SK-N-SH (cell line): Measurements from ENCODE around the gene PARP15. TPM values are rescaled to one million over a fixed set of nuclear protein-coding genes. Genes with fewer than 3 reads are reported as not detected.
A peak's percentile ranks its signal among the peaks of the same experiment; 100 is the strongest.
"Not testable (repeated sequence)": the region's sequence is repeated elsewhere in the genome, so short reads cannot be mapped to it uniquely, and the experiment has no call there.

Experiments used
- CTCF ChIA-PET: fragments of 300-600, 350-600 bp; formaldehyde crosslinking; extraction: SDS; loops from one replicate; lab custom pipeline; 2021; lab: Yijun Ruan, JAX
- POLR2A ChIA-PET: fragments of 350-600 bp; sonication (Branson Sonifier 250); formaldehyde crosslinking; extraction: SDS; loops from one replicate; lab custom pipeline; 2020; ENCODE audit warnings: antibody characterized with exemption, inconsistent platforms; lab: Yijun Ruan, JAX
- DNase-seq: peaks from one replicate; pipeline ENCODE4 v3.0.0; 2012
- H2AFZ ChIP-seq: fragments of 200-600 bp; sonication (generic); 2 replicates; pipeline ENCODE4 v1.8.1; 2016; ENCODE audit warnings: antibody characterized with exemption, mild to moderate bottlenecking, low read depth
- H3F3A ChIP-seq: fragments of 200-600 bp; sonication (generic); replicated peaks from 2 replicates; pipeline ENCODE3; 2016; ENCODE audit warnings: antibody characterized with exemption, mild to moderate bottlenecking; ENCODE audit not compliant: insufficient read depth
- H3K27ac ChIP-seq, 2 experiments: fragments of 200-500 bp in 1 of 2; fragments of 200-600 bp in 1 of 2; sonication (Bioruptor generic) in 1 of 2; sonication (generic), shearing (Covaris generic) in 1 of 2; 2 replicates each; pipeline versions ENCODE4 v1.5.1 to v1.6.1; 2014 to 2016; ENCODE audit warnings: low read depth in 2 of 2, inconsistent platforms in 1 of 2, low read length in 1 of 2, mild to moderate bottlenecking in 1 of 2, mixed read lengths in 1 of 2
- H3K27me3 ChIP-seq: fragments of 200-600 bp; sonication (generic), shearing (Covaris generic); 2 replicates; pipeline ENCODE4 v1.6.1; 2016; ENCODE audit warnings: mixed run types; ENCODE audit not compliant: insufficient read depth
- H3K36me3 ChIP-seq, 2 experiments: fragments of 200-500 bp in 1 of 2; fragments of 200-600 bp in 1 of 2; sonication (Bioruptor generic) in 1 of 2; sonication (generic) in 1 of 2; replicated peaks in 1 of 2; 2 replicates each; pipeline versions ENCODE3 to v1.5.1; 2014 to 2016; ENCODE audit warnings: low read length in 1 of 2, mild to moderate bottlenecking in 1 of 2; ENCODE audit not compliant: insufficient read depth in 2 of 2, control insufficient read depth in 1 of 2
- H3K4me1 ChIP-seq, 2 experiments: fragments of 200-500 bp in 1 of 2; fragments of 200-600 bp in 1 of 2; sonication (Bioruptor generic) in 1 of 2; sonication (generic), shearing (Covaris generic) in 1 of 2; 2 replicates each; pipeline versions ENCODE4 v1.5.1 to v1.6.1; 2014 to 2016; ENCODE audit warnings: low read depth in 1 of 2, low read length in 1 of 2, mixed run types in 1 of 2; ENCODE audit not compliant: insufficient read depth in 2 of 2, control insufficient read depth in 1 of 2
- H3K4me2 ChIP-seq: fragments of 200-600 bp; sonication (generic), shearing (Covaris generic); 2 replicates; pipeline ENCODE4 v1.6.1; 2017; ENCODE audit warnings: mixed run types
- H3K4me3 ChIP-seq, 2 experiments: fragments of 200-500 bp in 1 of 2; fragments of 200-600 bp in 1 of 2; sonication (Bioruptor generic) in 1 of 2; sonication (generic), shearing (Covaris generic) in 1 of 2; 2 replicates each; pipeline versions ENCODE4 v1.5.1 to v1.8.1; 2014 to 2016; ENCODE audit warnings: low read depth in 2 of 2, inconsistent platforms in 1 of 2, low read length in 1 of 2, mild to moderate bottlenecking in 1 of 2, mixed read lengths in 1 of 2, moderate library complexity in 1 of 2
- H3K79me2 ChIP-seq: fragments of 200-600 bp; sonication (generic); 2 replicates; pipeline ENCODE4 v1.8.1; 2017; ENCODE audit warnings: mild to moderate bottlenecking; ENCODE audit not compliant: insufficient read depth
- H3K9ac ChIP-seq: fragments of 200-600 bp; sonication (generic); 2 replicates; pipeline ENCODE4 v1.6.1; 2017; ENCODE audit warnings: mixed run types
- H3K9me2 ChIP-seq: fragments of 200-600 bp; sonication (generic); 2 replicates; pipeline ENCODE4 v1.6.1; 2017; ENCODE audit warnings: mixed run types
- H3K9me3 ChIP-seq: fragments of 200-600 bp; sonication (generic); 2 replicates; pipeline ENCODE4 v1.6.1; 2017; ENCODE audit warnings: mixed run types, mild to moderate bottlenecking, moderate library complexity
- H4K20me1 ChIP-seq: fragments of 200-600 bp; sonication (generic); 2 replicates; pipeline ENCODE4 v1.6.1; 2017; ENCODE audit warnings: mild to moderate bottlenecking, mixed run types; ENCODE audit not compliant: insufficient read depth
- EP300 ChIP-seq, 2 experiments: IDR thresholded peaks; 2 replicates each; pipeline versions ENCODE4 v1.4.0 to v1.6.1; 2012; ENCODE audit warnings: borderline replicate concordance in 1 of 2, low read depth in 1 of 2, low read length in 1 of 2
- FOSL2 ChIP-seq: IDR thresholded peaks from 2 replicates; pipeline ENCODE4 v1.4.0; 2012; ENCODE audit warnings: low read depth, mild to moderate bottlenecking, moderate library complexity, borderline replicate concordance
- FOXJ3 ChIP-seq: sonication (generic); formaldehyde crosslinking; IDR thresholded peaks from 2 replicates; pipeline ENCODE4 v1.5.1; 2020; ENCODE audit warnings: mild to moderate bottlenecking, missing genetic modification reagents
- FOXM1 ChIP-seq: IDR thresholded peaks from 2 replicates; pipeline ENCODE4 v1.4.0; 2012; ENCODE audit warnings: low read depth, mild to moderate bottlenecking
- GABPA ChIP-seq: IDR thresholded peaks from 2 replicates; pipeline ENCODE4 v1.4.0; 2012; ENCODE audit warnings: low read depth, mild to moderate bottlenecking
- MEF2A ChIP-seq: IDR thresholded peaks from 2 replicates; pipeline ENCODE4 v1.4.0; 2012; ENCODE audit warnings: low read depth, borderline replicate concordance
- MXI1 ChIP-seq: IDR thresholded peaks from 2 replicates; pipeline ENCODE4 v1.6.1; 2012; ENCODE audit warnings: mild to moderate bottlenecking, low read depth, low read length, improper control_type of control experiment
- NRF1 ChIP-seq: IDR thresholded peaks from 2 replicates; pipeline ENCODE4 v1.6.1; 2012; ENCODE audit warnings: low read depth, mild to moderate bottlenecking, low read length
- POLR2AphosphoS5 ChIP-seq: IDR thresholded peaks from 2 replicates; pipeline ENCODE4 v1.6.1; 2012; ENCODE audit warnings: low read depth, low read length
- RCOR1 ChIP-seq: fragments of 150-350 bp; IDR thresholded peaks from 2 replicates; pipeline ENCODE4 v1.6.1; 2017; ENCODE audit warnings: antibody characterized with exemption, low read length
- YY1 ChIP-seq: IDR thresholded peaks from 2 replicates; pipeline ENCODE4 v1.4.0; 2012; ENCODE audit warnings: low read depth, mild to moderate bottlenecking
- WGBS: methylation state at CpG from one replicate; pipeline ENCODE4 v1.1.6; 2017; ENCODE audit warnings: low lambda C conversion rate; 5-methylcytosine and 5-hydroxymethylcytosine counted together
- polyA plus RNA-seq, 3 experiments: library from polyadenylated mRNA; depleted of rRNA; stranded (reverse); fragments of >200 nt; gene quantifications; 2 replicates each; pipeline ENCODE4 v1.2.3, GENCODE V29; 2012
- TF ChIP-seq, protein P1 (sequence below): IDR thresholded peaks from 2 replicates; pipeline ENCODE4 v1.6.1; 2012; ENCODE audit warnings: mild to moderate bottlenecking, low read depth, low read length, moderate library complexity
- TF ChIP-seq, protein P2 (sequence below): fragments of 200-600 bp; sonication (generic); IDR thresholded peaks from 2 replicates; pipeline ENCODE4 v1.6.1; 2017; ENCODE audit warnings: antibody characterized with exemption, mild to moderate bottlenecking, moderate library complexity
- TF ChIP-seq, protein P3 (sequence below): IDR thresholded peaks from 2 replicates; pipeline ENCODE4 v1.4.0; 2012; ENCODE audit warnings: low read depth

PARP15 gene
- polyA plus RNA-seq, 1 of the 3 experiments (the other 2 are of a cell fraction) = not detected

GRCh38 chr3:122564155-122564912, 13.1 kb upstream of the PARP15 start, which contains the start of the genes DTX3L and PARP9 (continued):
- peak; percentile 94 for TF ChIP-seq MXI1
- TF ChIP-seq, protein P1, sequence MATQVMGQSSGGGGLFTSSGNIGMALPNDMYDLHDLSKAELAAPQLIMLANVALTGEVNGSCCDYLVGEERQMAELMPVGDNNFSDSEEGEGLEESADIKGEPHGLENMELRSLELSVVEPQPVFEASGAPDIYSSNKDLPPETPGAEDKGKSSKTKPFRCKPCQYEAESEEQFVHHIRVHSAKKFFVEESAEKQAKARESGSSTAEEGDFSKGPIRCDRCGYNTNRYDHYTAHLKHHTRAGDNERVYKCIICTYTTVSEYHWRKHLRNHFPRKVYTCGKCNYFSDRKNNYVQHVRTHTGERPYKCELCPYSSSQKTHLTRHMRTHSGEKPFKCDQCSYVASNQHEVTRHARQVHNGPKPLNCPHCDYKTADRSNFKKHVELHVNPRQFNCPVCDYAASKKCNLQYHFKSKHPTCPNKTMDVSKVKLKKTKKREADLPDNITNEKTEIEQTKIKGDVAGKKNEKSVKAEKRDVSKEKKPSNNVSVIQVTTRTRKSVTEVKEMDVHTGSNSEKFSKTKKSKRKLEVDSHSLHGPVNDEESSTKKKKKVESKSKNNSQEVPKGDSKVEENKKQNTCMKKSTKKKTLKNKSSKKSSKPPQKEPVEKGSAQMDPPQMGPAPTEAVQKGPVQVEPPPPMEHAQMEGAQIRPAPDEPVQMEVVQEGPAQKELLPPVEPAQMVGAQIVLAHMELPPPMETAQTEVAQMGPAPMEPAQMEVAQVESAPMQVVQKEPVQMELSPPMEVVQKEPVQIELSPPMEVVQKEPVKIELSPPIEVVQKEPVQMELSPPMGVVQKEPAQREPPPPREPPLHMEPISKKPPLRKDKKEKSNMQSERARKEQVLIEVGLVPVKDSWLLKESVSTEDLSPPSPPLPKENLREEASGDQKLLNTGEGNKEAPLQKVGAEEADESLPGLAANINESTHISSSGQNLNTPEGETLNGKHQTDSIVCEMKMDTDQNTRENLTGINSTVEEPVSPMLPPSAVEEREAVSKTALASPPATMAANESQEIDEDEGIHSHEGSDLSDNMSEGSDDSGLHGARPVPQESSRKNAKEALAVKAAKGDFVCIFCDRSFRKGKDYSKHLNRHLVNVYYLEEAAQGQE = no peak
- TF ChIP-seq POLR2AphosphoS5 = peak; percentile 57
- TF ChIP-seq, protein P2, sequence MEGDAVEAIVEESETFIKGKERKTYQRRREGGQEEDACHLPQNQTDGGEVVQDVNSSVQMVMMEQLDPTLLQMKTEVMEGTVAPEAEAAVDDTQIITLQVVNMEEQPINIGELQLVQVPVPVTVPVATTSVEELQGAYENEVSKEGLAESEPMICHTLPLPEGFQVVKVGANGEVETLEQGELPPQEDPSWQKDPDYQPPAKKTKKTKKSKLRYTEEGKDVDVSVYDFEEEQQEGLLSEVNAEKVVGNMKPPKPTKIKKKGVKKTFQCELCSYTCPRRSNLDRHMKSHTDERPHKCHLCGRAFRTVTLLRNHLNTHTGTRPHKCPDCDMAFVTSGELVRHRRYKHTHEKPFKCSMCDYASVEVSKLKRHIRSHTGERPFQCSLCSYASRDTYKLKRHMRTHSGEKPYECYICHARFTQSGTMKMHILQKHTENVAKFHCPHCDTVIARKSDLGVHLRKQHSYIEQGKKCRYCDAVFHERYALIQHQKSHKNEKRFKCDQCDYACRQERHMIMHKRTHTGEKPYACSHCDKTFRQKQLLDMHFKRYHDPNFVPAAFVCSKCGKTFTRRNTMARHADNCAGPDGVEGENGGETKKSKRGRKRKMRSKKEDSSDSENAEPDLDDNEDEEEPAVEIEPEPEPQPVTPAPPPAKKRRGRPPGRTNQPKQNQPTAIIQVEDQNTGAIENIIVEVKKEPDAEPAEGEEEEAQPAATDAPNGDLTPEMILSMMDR = no peak
- no peak for TF ChIP-seq RCOR1

DNA sequence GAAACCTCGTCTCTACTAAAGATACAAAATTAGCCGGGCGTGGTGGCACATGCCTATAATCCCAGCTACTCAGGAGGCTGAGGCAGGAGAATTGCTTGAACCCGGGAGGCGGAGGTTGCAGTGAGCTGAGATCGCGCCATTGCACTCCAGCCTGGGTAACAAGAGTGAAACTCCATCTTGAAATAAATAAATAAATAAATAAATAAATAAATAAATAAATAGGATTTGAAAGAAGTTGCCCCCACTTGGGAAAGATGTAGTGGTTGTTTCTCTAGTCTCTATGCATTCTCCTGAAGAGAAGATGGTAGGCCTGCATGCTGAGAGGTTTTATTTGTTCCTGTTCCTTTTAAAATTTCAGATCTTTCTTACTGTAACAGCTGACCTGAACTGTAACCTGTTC, 9.3 kb upstream of the PARP15 start:
- DNase-seq, H3K27ac ChIP-seq, H3K9me2 ChIP-seq, H3K9ac ChIP-seq, H3K9me3 ChIP-seq, POLR2A ChIA-PET, H3K27me3 ChIP-seq, H3K4me2 ChIP-seq, H3K4me3 ChIP-seq, H3F3A ChIP-seq, H2AFZ ChIP-seq, H4K20me1 ChIP-seq: not testable (repeated sequence)
- CTCF ChIA-PET = interaction anchor here (1.1 to 1.6 kb wide), 2 partner anchors 11 to 111 kb away, joined by 4 to 5 read pairs; no protein-coding TSS in a partner anchor
- 97% methylated on average over 7 of the region's 7 CpGs for WGBS
- Histone ChIP-seq H3K36me3 (peaks cover 17 to 42% of the 10 kb centered on the region in 2 experiments), H3K79me2 (peaks cover 10% of the 10 kb centered on the region), H3K4me1 (peaks cover 6 to 10% of the 10 kb centered on the region in 2 experiments; a peak in 2 of 4 replicates)

DNA sequence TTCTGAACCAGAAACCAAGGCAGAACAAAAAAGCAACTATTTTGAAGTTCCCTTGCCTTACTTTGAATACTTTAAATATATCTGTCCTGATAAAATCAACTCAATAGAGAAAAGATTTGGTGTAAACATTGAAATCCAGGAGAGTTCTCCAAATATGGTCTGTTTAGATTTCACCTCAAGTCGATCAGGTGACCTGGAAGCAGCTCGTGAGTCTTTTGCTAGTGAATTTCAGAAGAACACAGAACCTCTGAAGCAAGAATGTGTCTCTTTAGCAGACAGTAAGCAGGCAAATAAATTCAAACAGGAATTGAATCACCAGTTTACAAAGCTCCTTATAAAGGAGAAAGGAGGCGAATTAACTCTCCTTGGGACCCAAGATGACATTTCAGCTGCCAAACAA, 8.7 kb upstream of the PARP15 start:
- Histone ChIP-seq H4K20me1 (no peaks in the 10 kb centered on the region), H3K27ac (no peak overlapping the region), H3K36me3 (peaks cover 17 to 42% of the 10 kb centered on the region in 2 experiments), H3K9me2 (no peaks in the 10 kb centered on the region), H3K9ac (no peak overlapping the region), H3K4me2 (no peak overlapping the region), H3K27me3 (no peaks in the 10 kb centered on the region), H3K4me1 (peaks cover 2 to 10% of the 10 kb centered on the region in 2 experiments; a peak in 2 of 4 replicates), H3F3A (no peaks in the 10 kb centered on the region), H2AFZ (no peak overlapping the region), H3K79me2 (peaks cover 10% of the 10 kb centered on the region), H3K4me3 (no peak overlapping the region), H3K9me3 (no peaks in the 10 kb centered on the region)
- 93% methylated on average over 3 of the region's 3 CpGs for whole genome bisulfite sequencing
- TF ChIP-seq NRF1 (no peak), YY1 (no peak), FOXJ3 (CRISPR knock-in tag) (no peak), EP300 (IDR thresholded peaks at IDR 0.05; ENCODE audit: borderline replicate concordance in 1 of 2, low read depth in 1 of 2, low read length in 1 of 2) (no peak), GABPA (no peak), FOSL2 (no peak), MEF2A (no peak), FOXM1 (no peak)
- TF ChIP-seq, protein P3, sequence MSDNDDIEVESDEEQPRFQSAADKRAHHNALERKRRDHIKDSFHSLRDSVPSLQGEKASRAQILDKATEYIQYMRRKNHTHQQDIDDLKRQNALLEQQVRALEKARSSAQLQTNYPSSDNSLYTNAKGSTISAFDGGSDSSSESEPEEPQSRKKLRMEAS = no peak
- TF ChIP-seq, protein P2 = no peak
- no peak for DNase-seq
- POLR2A ChIA-PET = no interaction called here
- CTCF ChIA-PET = interaction anchor here (0.7 to 1.6 kb wide), 3 partner anchors 10 to 1941 kb away, joined by 3 to 5 read pairs (median 4); no protein-coding TSS in a partner anchor
